ENCODE measurements around the gene CYBA. TPM values are rescaled to one million over a fixed set of nuclear protein-coding genes. Genes with fewer than 3 reads are reported as not detected.

The CYBA gene
- total RNA-seq, 1 donor from 2014 or later = 140 TPM

DNA sequence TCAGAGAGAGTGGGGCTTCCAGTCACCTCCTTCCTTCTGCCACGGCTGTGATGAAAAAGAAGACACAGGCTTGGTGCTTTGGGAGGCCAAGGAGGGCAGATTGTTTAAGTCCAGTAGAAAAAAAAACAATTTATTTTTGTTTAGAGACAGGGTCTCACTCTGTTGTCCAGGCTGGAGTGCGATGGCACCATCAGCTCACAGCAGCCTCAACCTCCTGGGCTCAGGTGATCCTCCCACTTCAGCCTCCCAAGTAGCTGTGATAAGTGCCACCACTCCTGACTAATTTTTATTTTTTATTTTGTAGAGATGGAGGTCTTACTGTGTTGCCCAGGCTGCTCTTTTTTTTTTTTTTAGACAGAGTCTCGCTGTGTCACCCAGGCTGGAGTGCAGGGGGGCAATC is 14.7 kb upstream of the CYBA start:
- no peaks in the 10 kb centered on the region for H3K9me3 Mint-ChIP-seq (ENCODE audit: unreplicated experiment)
- no peak overlapping the region for H3K27ac Mint-ChIP-seq (ENCODE audit: unreplicated experiment)
- no peak for DNase-seq (ENCODE audit: low spot score)
- TF ChIP-seq, protein P1, sequence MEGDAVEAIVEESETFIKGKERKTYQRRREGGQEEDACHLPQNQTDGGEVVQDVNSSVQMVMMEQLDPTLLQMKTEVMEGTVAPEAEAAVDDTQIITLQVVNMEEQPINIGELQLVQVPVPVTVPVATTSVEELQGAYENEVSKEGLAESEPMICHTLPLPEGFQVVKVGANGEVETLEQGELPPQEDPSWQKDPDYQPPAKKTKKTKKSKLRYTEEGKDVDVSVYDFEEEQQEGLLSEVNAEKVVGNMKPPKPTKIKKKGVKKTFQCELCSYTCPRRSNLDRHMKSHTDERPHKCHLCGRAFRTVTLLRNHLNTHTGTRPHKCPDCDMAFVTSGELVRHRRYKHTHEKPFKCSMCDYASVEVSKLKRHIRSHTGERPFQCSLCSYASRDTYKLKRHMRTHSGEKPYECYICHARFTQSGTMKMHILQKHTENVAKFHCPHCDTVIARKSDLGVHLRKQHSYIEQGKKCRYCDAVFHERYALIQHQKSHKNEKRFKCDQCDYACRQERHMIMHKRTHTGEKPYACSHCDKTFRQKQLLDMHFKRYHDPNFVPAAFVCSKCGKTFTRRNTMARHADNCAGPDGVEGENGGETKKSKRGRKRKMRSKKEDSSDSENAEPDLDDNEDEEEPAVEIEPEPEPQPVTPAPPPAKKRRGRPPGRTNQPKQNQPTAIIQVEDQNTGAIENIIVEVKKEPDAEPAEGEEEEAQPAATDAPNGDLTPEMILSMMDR (IDR thresholded peaks at IDR 0.05; ENCODE audit: unreplicated experiment) = no peak
- peaks cover 12% of the 10 kb centered on the region for H3K27me3 Mint-ChIP-seq (ENCODE audit: unreplicated experiment)
- H3K4me3 Mint-ChIP-seq (ENCODE audit: unreplicated experiment) = no peak overlapping the region
- peaks cover 12% of the 10 kb centered on the region for H3K36me3 Mint-ChIP-seq (ENCODE audit: low read depth, unreplicated experiment)
- H3K4me1 Mint-ChIP-seq (ENCODE audit: unreplicated experiment) = peaks cover 22% of the 10 kb centered on the region

DNA sequence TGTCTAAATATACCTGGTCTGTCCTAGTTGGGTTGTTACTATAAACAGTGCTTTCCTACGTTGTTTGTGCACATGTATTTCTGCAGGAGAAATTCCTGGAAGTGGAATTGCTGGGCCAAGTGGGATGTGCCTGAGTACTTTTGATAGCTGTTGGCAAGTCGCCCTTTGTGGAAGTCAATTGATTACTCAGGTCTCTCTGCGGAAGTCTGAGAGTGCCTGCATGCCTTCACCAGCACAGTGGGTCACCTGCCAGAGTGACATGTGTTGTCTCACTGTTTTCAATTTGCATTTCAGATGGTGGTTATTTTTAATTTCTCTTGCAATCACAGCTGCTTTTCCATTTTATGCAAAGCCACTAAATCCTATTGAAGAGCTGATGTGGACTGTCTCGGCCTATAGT is 14.3 kb upstream of the CYBA start:
- DNase-seq (ENCODE audit: low spot score) = no peak
- Mint-ChIP-seq H3K27ac (ENCODE audit: unreplicated experiment) (peak overlapping the region; percentile 9), H3K4me3 (ENCODE audit: unreplicated experiment) (peak overlapping the region; percentile 50), H3K9me3 (ENCODE audit: unreplicated experiment) (no peaks in the 10 kb centered on the region), H3K27me3 (ENCODE audit: unreplicated experiment) (peaks cover 12% of the 10 kb centered on the region), H3K4me1 (ENCODE audit: unreplicated experiment) (peaks cover 22% of the 10 kb centered on the region), H3K36me3 (ENCODE audit: low read depth, unreplicated experiment) (peaks cover 12% of the 10 kb centered on the region)
- TF ChIP-seq, protein P1 (IDR thresholded peaks at IDR 0.05; ENCODE audit: unreplicated experiment) = no peak

DNA sequence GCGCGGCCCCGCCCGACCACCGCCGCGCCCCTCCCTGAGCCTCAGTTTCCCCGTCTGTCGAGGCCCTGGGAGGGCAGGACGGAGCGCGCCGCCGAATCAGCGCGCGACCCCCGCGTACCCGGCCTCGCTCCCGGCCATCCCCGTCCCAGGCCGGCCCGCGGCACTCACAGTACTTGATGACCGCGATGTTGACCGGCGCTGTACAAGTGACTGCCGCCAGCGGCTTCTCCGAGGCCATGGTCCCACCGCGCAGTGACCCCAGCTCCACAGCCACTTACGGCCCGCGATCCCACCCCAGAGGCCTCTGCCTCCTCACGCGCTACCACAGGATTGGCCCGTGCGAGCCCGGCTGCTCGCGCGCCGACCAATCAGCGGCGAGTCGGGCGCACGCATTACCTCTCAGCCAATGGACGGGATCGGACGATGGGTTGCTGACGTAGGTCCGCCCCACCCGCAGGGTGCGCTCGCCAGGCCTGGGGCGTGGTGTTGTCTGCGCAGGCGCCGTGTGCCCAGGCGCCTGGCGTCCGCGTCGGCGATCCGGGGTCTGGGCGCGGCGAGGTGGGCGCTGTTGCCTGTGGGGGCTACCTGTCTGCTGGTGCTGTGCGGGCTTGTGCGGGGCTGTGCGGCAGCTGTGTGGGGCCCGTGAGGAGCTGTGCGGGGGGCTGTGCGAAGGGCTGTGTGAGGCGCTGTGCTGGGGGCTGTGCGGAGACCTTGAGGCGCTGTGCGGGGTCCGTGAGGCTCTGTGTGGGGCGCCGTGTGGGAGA is 12.2 kb upstream of the CYBA start, which contains the start of gene MVD:
MVD (minus strand) TSS at position 249 of the 764 bp plus-strand sequence; CDS start at position 238, 11 bp downstream.
- DNase-seq (ENCODE audit: low spot score) = peak; percentile 96
- no peaks in the 10 kb centered on the region for H3K9me3 Mint-ChIP-seq (ENCODE audit: unreplicated experiment)
- peaks cover 19% of the 10 kb centered on the region for H3K4me1 Mint-ChIP-seq (ENCODE audit: unreplicated experiment)
- H3K27ac Mint-ChIP-seq (ENCODE audit: unreplicated experiment) = peak within 1 kb of the TSS; percentile 64
- peaks cover 8% of the 10 kb centered on the region for H3K36me3 Mint-ChIP-seq (ENCODE audit: low read depth, unreplicated experiment)
- H3K4me3 Mint-ChIP-seq (ENCODE audit: unreplicated experiment) = peak within 1 kb of the TSS; percentile 98
- TF ChIP-seq, protein P1 (IDR thresholded peaks at IDR 0.05; ENCODE audit: unreplicated experiment) = no peak
- H3K27me3 Mint-ChIP-seq (ENCODE audit: unreplicated experiment) = peaks cover 7% of the 10 kb centered on the region

DNA sequence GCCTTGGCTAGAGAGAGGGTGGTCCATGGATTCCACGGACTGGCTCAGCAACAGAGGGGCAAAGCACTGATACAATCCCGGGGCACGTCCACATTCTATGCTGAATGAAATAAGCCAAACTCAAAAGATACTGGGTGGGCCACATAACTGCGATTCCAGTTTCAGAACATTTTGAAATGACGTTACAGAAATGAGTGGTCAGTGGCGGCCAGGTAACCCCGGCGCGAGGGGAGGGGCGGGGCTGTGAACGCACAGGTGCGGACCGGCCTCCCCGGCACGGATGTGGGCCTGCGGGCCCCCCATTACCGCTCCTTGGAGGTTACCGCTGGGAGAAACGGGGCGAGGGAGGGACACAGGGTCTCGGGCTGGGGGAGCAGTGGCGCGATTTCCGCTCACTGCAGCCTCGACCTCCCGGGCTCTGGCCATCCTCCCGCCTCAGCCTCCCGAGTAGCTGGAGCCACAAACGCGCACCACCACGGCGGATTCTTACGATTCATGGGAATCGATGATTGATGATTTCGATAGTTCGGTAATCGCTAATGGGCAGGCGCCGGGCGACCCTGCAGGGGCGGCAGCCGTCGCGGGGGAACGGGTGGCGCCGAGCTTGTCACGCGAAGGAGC is 11.5 kb upstream of the CYBA start:
- H3K4me1 Mint-ChIP-seq (ENCODE audit: unreplicated experiment) = peaks cover 17% of the 10 kb centered on the region
- DNase-seq (ENCODE audit: low spot score) = no peak
- peak overlapping the region; percentile 96 for H3K4me3 Mint-ChIP-seq (ENCODE audit: unreplicated experiment)
- TF ChIP-seq, protein P1 (IDR thresholded peaks at IDR 0.05; ENCODE audit: unreplicated experiment) = no peak
- H3K36me3 Mint-ChIP-seq (ENCODE audit: low read depth, unreplicated experiment) = peaks cover 5% of the 10 kb centered on the region
- no peaks in the 10 kb centered on the region for H3K9me3 Mint-ChIP-seq (ENCODE audit: unreplicated experiment)
- H3K27me3 Mint-ChIP-seq (ENCODE audit: unreplicated experiment) = peaks cover 7% of the 10 kb centered on the region
- peak overlapping the region; percentile 64 for H3K27ac Mint-ChIP-seq (ENCODE audit: unreplicated experiment)

DNA sequence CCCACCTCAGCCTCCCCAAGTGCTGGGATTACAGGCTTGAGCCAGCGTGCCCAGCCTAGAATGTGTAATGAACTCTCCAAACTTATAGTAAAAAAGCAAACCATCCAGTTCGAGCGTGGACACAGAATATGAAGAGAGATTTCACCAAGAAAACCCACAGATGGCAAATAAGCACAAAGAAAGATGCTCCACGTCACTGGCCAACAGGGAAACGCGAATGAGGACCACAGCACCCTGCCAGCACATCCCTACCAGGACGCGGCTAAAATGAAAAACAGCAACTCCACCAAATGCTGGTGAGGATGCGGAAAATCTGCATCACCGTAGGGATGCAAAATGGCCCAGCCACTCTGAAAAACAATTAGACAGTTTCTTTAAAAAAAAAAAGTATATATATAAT is 10.6 kb upstream of the CYBA start:
- Mint-ChIP-seq H3K36me3 (ENCODE audit: low read depth, unreplicated experiment) (peaks cover 5% of the 10 kb centered on the region), H3K27me3 (ENCODE audit: unreplicated experiment) (peaks cover 7% of the 10 kb centered on the region), H3K9me3 (ENCODE audit: unreplicated experiment) (no peaks in the 10 kb centered on the region), H3K27ac (ENCODE audit: unreplicated experiment) (no peak overlapping the region), H3K4me1 (ENCODE audit: unreplicated experiment) (peaks cover 15% of the 10 kb centered on the region), H3K4me3 (ENCODE audit: unreplicated experiment) (peak overlapping the region; percentile 96)
- DNase-seq (ENCODE audit: low spot score) = no peak
- TF ChIP-seq, protein P1 (IDR thresholded peaks at IDR 0.05; ENCODE audit: unreplicated experiment) = no peak

Data from endothelial cell (in vitro differentiated cells).